ENCODE measurements around the gene COA5.

Gene COA5

GRCh38 chr2:98579926-98580325 lies 28.4 kb downstream of the COA5 start:
- no peak for TF ChIP-seq CTCF (IDR thresholded peaks at IDR 0.05; ENCODE audit: control extremely low read depth, extremely low read depth, low read depth, missing control alignments)
- no peak for DNase-seq (ENCODE audit: extremely low spot score)
- ChIA-PET CTCF (interaction anchor here (1.6 to 4.7 kb wide), 2 partner anchors 11 to 168 kb away, joined by 6 to 30 read pairs; no protein-coding TSS in a partner anchor), POLR2A (no interaction called here)

- TF ChIP-seq CTCF (IDR thresholded peaks at IDR 0.05; ENCODE audit: control extremely low read depth, extremely low read depth, low read depth, missing control alignments) = no peak
- CTCF ChIA-PET = interaction anchor here (1.3 to 4.7 kb wide), 2 partner anchors 9 to 11 kb away, joined by 3 to 30 read pairs; no protein-coding TSS in a partner anchor
- POLR2A ChIA-PET = no interaction called here
- DNase-seq (ENCODE audit: extremely low spot score) = no peak
Measured at GRCh38 chr2:98578231-98578630, 30.1 kb downstream of the COA5 start.

- no peak for TF ChIP-seq CTCF (IDR thresholded peaks at IDR 0.05; ENCODE audit: control extremely low read depth, extremely low read depth, low read depth, missing control alignments)
- CTCF ChIA-PET = interaction anchor here (1.6 to 4.7 kb wide), 2 partner anchors 8 to 488 kb away, joined by 3 to 30 read pairs; no protein-coding TSS in a partner anchor
- no peak for DNase-seq (ENCODE audit: extremely low spot score)
- POLR2A ChIA-PET = no interaction called here
Measured at GRCh38 chr2:98577313-98577712, 31.0 kb downstream of the COA5 start.

GRCh38 chr2:98576666-98577312 lies 31.5 kb downstream of the COA5 start:
- POLR2A ChIA-PET = no interaction called here
- no peak for TF ChIP-seq CTCF (IDR thresholded peaks at IDR 0.05; ENCODE audit: control extremely low read depth, extremely low read depth, low read depth, missing control alignments)
- CTCF ChIA-PET = interaction anchor here (1.6 to 4.7 kb wide), 2 partner anchors 8 to 489 kb away, joined by 3 to 30 read pairs; no protein-coding TSS in a partner anchor
- DNase-seq (ENCODE audit: extremely low spot score) = no peak

- ChIA-PET CTCF (interaction anchor here (1.4 to 1.9 kb wide), 2 partner anchors 16 to 161 kb away, joined by 3 to 4 read pairs; no protein-coding TSS in a partner anchor), POLR2A (no interaction called here)
- no peak for TF ChIP-seq CTCF (IDR thresholded peaks at IDR 0.05; ENCODE audit: control extremely low read depth, extremely low read depth, low read depth, missing control alignments)
- DNase-seq (ENCODE audit: extremely low spot score) = no peak
Measured at GRCh38 chr2:98573426-98573825, 34.9 kb downstream of the COA5 start.

- no peak for TF ChIP-seq CTCF (IDR thresholded peaks at IDR 0.05; ENCODE audit: control extremely low read depth, extremely low read depth, low read depth, missing control alignments)
- ChIA-PET CTCF (interaction anchor here (1.3 to 5.4 kb wide), 3 partner anchors 11 to 160 kb away, joined by 3 to 54 read pairs (median 4); no protein-coding TSS in a partner anchor), POLR2A (no interaction called here)
- DNase-seq (ENCODE audit: extremely low spot score) = no peak
Measured at GRCh38 chr2:98572676-98573075, 35.6 kb downstream of the COA5 start.
